Measurements from ENCODE around the gene DDX39B.

- no peak for TF ChIP-seq EZH2 (IDR thresholded peaks at IDR 0.05; ENCODE audit: low read depth, low read length, severe bottlenecking)
- TF ChIP-seq, protein P1, sequence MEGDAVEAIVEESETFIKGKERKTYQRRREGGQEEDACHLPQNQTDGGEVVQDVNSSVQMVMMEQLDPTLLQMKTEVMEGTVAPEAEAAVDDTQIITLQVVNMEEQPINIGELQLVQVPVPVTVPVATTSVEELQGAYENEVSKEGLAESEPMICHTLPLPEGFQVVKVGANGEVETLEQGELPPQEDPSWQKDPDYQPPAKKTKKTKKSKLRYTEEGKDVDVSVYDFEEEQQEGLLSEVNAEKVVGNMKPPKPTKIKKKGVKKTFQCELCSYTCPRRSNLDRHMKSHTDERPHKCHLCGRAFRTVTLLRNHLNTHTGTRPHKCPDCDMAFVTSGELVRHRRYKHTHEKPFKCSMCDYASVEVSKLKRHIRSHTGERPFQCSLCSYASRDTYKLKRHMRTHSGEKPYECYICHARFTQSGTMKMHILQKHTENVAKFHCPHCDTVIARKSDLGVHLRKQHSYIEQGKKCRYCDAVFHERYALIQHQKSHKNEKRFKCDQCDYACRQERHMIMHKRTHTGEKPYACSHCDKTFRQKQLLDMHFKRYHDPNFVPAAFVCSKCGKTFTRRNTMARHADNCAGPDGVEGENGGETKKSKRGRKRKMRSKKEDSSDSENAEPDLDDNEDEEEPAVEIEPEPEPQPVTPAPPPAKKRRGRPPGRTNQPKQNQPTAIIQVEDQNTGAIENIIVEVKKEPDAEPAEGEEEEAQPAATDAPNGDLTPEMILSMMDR (IDR thresholded peaks at IDR 0.05; ENCODE audit: control extremely low read depth in 1 of 3, insufficient read depth in 1 of 3, low read depth in 1 of 3, low read length in 3 of 3) = no peak
- TF ChIP-seq, protein P2, sequence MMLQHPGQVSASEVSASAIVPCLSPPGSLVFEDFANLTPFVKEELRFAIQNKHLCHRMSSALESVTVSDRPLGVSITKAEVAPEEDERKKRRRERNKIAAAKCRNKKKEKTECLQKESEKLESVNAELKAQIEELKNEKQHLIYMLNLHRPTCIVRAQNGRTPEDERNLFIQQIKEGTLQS (IDR thresholded peaks at IDR 0.05; ENCODE audit: insufficient read depth, low read depth, low read length) = no peak
- no peak for TF ChIP-seq BRCA1 (IDR thresholded peaks at IDR 0.05; ENCODE audit: low read depth, low read length)
- no peak for TF ChIP-seq SUZ12 (IDR thresholded peaks at IDR 0.05; ENCODE audit: low read length)
- no peak for TF ChIP-seq RAD21 (IDR thresholded peaks at IDR 0.05 in 1 of 2, conservative IDR thresholded peaks at IDR 0.05 in 1 of 2; ENCODE audit: low read depth in 2 of 2, low read length in 2 of 2)
- no peak for TF ChIP-seq POLR2A (IDR thresholded peaks at IDR 0.05; ENCODE audit: control extremely low read depth in 1 of 2, low read depth in 2 of 2, low read length in 2 of 2)
- no peak for TF ChIP-seq TBP (IDR thresholded peaks at IDR 0.05; ENCODE audit: low read depth, low read length)
- TF ChIP-seq EGR1 (IDR thresholded peaks at IDR 0.05; ENCODE audit: borderline replicate concordance, low read depth, low read length) = no peak
- no peak for TF ChIP-seq CHD1 (IDR thresholded peaks at IDR 0.05; ENCODE audit: low read depth, low read length)
- TF ChIP-seq MAX (IDR thresholded peaks at IDR 0.05) = no peak
- TF ChIP-seq POLR2AphosphoS5 (IDR thresholded peaks at IDR 0.05; ENCODE audit: low read depth, low read length) = no peak
Observed at GRCh38 chr6:31483392-31483791, 58.4 kb downstream of the DDX39B start.

Measured in H1 (cell line).